ENCODE measurements around the gene AGMO.

GRCh38 chr7:15459018-15459615 is 102.7 kb downstream of the AGMO start:
- TF ChIP-seq EP300 (IDR thresholded peaks at IDR 0.05; ENCODE audit: borderline replicate concordance in 1 of 2, low read depth in 2 of 2, low read length in 2 of 2) = no peak
- TF ChIP-seq GABPA (IDR thresholded peaks at IDR 0.05; ENCODE audit: borderline replicate concordance, insufficient read depth, low read length) = no peak
